K562 (cell line): ENCODE measurements around the gene TSEN34. TPM values are rescaled to one million over a fixed set of nuclear protein-coding genes. Genes with fewer than 3 reads are reported as not detected.

ENCODE experiments used
- GABPB2 ChIP-seq: fragments of 250-450 bp; sonication (Bioruptor Pico); conservative IDR thresholded peaks from 2 replicates; pipeline ENCODE4 v1.5.1; 2021; ENCODE audit warnings: mild to moderate bottlenecking
- MCM3 ChIP-seq: fragments of 450-650 bp; IDR thresholded peaks from 2 replicates; pipeline ENCODE4 v1.6.1; 2016
- MCM5 ChIP-seq: fragments of 450-650 bp; IDR thresholded peaks from 2 replicates; pipeline ENCODE4 v1.6.1; 2016; ENCODE audit warnings: low read depth
- SMAD3 ChIP-seq: fragments of 450-650 bp; formaldehyde crosslinking; conservative IDR thresholded peaks from 2 replicates; pipeline ENCODE4 v1.4.0; 2020; ENCODE audit warnings: mild to moderate bottlenecking
- polyA plus RNA-seq, 8 experiments: library from polyadenylated mRNA; depleted of rRNA in 4 of 8; stranded (reverse) in 5 of 8; unstranded in 3 of 8; fragments of >200 nt; fragmentation: Nextera tagmentation in 2 of 8; fragmentation: Illumina TruSeq in 1 of 8; extraction: Ambion mirVana in 2 of 8; extraction: Trizol in 1 of 8; gene quantifications; 2 replicates each; pipeline versions ENCODE4 v1.2.1 to v1.2.3, GENCODE V29; 2011 to 2014; ENCODE audit warnings: inconsistent platforms in 1 of 8, missing spikeins in 1 of 8
- total RNA-seq, 7 experiments: library from RNA; depleted of rRNA in 6 of 7; stranded (reverse); fragments of >200 nt in 6 of 7; fragmentation: Illumina TruSeq in 2 of 7; extraction: Trizol in 2 of 7; gene quantifications; 2 replicates each; pipeline versions ENCODE4 v1.2.1 to v1.2.3, GENCODE V29; 2011 to 2021; ENCODE audit warnings: low replicate concordance in 1 of 7
- TF ChIP-seq, protein P1 (sequence below), 2 experiments: fragments of 450-650 bp in 1 of 2; sonication (generic) in 1 of 2; formaldehyde crosslinking in 1 of 2; IDR thresholded peaks; 2 replicates each; pipeline versions ENCODE4 v1.7.1 to v1.9.0; 2016 to 2022; ENCODE audit warnings: inconsistent platforms in 1 of 2, mild to moderate bottlenecking in 1 of 2, missing genetic modification reagents in 1 of 2

TSEN34 gene
- total and polyA plus RNA-seq, 9 of the 15 experiments (the other 6 are each of a cell fraction or from before 2014, with no cell fraction given), result 3.1 to 57.6 (median 29.5) TPM

DNA sequence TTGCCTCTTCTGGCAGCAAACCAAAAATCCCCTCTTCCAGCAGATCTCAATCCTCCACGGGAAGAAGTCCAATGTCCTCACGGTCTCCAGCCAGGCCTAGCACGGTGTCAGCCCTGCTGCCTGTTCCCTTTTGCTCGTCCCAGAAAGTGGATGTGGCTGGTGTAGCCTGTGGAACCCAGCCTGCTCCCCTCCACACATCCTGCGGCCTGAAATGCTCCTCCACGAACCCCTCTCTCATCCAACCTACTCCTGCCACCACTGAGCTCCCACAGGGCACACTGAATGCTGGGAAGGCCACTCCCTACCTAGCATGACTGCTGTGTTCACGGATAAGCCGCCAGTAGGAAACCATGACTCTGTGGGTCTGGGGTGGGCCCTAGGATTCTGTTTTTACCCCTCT lies 4.8 kb upstream of the TSEN34 start (continued):
- TF ChIP-seq, protein P1, sequence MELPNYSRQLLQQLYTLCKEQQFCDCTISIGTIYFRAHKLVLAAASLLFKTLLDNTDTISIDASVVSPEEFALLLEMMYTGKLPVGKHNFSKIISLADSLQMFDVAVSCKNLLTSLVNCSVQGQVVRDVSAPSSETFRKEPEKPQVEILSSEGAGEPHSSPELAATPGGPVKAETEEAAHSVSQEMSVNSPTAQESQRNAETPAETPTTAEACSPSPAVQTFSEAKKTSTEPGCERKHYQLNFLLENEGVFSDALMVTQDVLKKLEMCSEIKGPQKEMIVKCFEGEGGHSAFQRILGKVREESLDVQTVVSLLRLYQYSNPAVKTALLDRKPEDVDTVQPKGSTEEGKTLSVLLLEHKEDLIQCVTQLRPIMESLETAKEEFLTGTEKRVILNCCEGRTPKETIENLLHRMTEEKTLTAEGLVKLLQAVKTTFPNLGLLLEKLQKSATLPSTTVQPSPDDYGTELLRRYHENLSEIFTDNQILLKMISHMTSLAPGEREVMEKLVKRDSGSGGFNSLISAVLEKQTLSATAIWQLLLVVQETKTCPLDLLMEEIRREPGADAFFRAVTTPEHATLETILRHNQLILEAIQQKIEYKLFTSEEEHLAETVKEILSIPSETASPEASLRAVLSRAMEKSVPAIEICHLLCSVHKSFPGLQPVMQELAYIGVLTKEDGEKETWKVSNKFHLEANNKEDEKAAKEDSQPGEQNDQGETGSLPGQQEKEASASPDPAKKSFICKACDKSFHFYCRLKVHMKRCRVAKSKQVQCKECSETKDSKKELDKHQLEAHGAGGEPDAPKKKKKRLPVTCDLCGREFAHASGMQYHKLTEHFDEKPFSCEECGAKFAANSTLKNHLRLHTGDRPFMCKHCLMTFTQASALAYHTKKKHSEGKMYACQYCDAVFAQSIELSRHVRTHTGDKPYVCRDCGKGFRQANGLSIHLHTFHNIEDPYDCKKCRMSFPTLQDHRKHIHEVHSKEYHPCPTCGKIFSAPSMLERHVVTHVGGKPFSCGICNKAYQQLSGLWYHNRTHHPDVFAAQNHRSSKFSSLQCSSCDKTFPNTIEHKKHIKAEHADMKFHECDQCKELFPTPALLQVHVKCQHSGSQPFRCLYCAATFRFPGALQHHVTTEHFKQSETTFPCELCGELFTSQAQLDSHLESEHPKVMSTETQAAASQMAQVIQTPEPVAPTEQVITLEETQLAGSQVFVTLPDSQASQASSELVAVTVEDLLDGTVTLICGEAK (IDR thresholded peaks at IDR 0.05), result no peak
- TF ChIP-seq, protein P1 (CRISPR knock-in tag; IDR thresholded peaks at IDR 0.05), result no peak
- TF ChIP-seq MCM3 (no peak), SMAD3 (CRISPR knock-in tag) (no peak), GABPB2 (CRISPR knock-in tag) (no peak), MCM5 (no peak)
